Left colon (tissue), 2 donors: Measurements from ENCODE around the gene MED22. TPM values are rescaled to one million over a fixed set of nuclear protein-coding genes. Genes with fewer than 3 reads are reported as not detected.

Experiments
- ATAC-seq: fragments of 200-7000 bp; cut with Tn5 transposase; one replicate; pipeline ENCODE4 v1.9.1; 2020; ENCODE audit warnings: mild to moderate bottlenecking, moderate library complexity
- DNase-seq, 2 donors: peaks; one replicate each; pipeline ENCODE4 v3.0.0-alpha.2; 2020
- intact Hi-C, 2 donors: fragments of 100-400 bp; cut with DNase I in 1 of 2; cut with micrococcal nuclease in 1 of 2; formaldehyde crosslinking; loops; one replicate each; pipeline versions ENCODE4 v1.11.2 to v1.14.0; 2022; cut with DNase I, micrococcal nuclease
- total RNA-seq, 2 donors: library from RNA; stranded (reverse); fragmentation: NEBNext Ultra II Directional; extraction: Animal tissue kit (Norgen Biotek cat#: 25700); gene quantifications; one replicate each; pipeline ENCODE4 v1.2.1, GENCODE V29; 2021
- donor health status: DM: no; HTN: no; CAD: no.
- donor health status: DM: yes; HTN: yes; CAD: no.

The MED22 gene
- total RNA-seq, 2 donors from 2014 or later, result 18.8 to 20.3 TPM

DNA sequence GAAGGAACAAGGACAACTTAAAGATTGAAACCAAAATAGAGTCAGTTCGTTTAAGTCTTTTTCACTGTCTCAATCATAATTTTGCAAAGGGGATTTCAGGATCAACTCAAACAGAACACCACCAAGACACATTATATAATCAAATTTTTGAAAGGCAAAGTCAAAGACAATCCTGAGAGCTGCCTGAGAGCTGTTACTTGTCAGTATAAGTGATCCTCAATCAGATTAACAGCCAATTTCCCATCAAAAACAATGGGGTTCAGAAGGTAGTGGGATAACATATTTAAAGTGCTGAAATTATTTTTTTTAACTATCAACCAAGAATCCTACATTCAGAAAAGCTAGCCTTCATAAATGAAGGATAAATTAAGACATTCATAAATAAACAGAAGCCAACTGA lies 53.7 kb downstream of the MED22 start:
- intact Hi-C loops, result no loop called here
- no peak for DNase-seq
- no peak for ATAC-seq

DNA sequence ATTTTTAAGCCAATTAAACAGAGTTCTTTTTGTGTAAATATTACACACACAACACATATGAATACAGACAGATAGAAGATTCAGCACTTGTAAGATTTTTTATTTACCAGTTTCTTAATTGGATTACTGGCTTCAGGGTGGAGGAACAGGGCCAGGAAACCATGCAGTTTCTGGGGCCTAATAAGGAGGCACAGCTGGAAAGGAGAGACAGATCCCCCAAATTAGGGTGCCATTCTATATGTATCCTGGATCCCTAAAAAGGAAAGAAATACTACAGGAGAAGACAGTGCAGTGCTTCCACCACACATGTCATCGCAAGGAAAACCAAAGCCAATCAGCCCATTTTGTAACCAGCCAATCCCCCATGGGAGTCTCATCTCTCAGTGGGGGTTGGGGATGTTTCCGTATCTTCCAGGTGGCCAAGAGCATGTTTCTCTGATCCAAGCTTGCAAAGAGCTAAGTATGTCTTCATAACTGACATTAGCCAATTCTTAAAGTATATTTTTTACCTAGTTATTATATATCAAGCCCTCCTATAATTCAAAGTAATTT lies 57.1 kb downstream of the MED22 start:
- ATAC-seq, result no peak
- intact Hi-C loops, result no loop called here

More for the DNA sequence above, 57.1 kb downstream of the MED22 start:
- DNase-seq, result no peak

Other genes starting within 250 kb of the MED22 start
- 10 to 100 TPM; 29.1 to 49.1 TPM for gene RALGDS, start 226.9 kb downstream of the MED22 start, total RNA-seq
- 1 to 10 TPM; 4.9 to 5.5 TPM for gene GBGT1, start 184.2 kb downstream of the MED22 start, total RNA-seq
- gene OBP2B, start 138.9 kb downstream of the MED22 start, total RNA-seq, result not detected
- gene ABO, start 72.9 kb downstream of the MED22 start, total RNA-seq, result 10 to 100 TPM; 77.6 to 95.1 TPM
- 10 to 100 TPM; 24.1 to 27.8 TPM for gene SURF6, start 11.9 kb downstream of the MED22 start, total RNA-seq
- 1,000 to 10,000 TPM; 1,331 to 1,405 TPM for gene RPL7A, start 87 bp upstream of the MED22 start, total RNA-seq
- gene SURF1, start 8.4 kb upstream of the MED22 start, total RNA-seq, result 10 to 100 TPM; 42.0 to 48.2 TPM
- gene SURF2, start 8.4 kb upstream of the MED22 start, total RNA-seq, result 10 to 100 TPM in 1 of 2 donors, 1 to 10 TPM in 1; 9.5 to 10.9 TPM
- gene SURF4, start 27.9 kb upstream of the MED22 start, total RNA-seq, result 100 to 1,000 TPM; 150 to 169 TPM
- under 1 TPM; 0.36 to 0.95 TPM for gene STKLD1, start 28.2 kb upstream of the MED22 start, total RNA-seq
- 10 to 100 TPM; 18.4 to 22.5 TPM for gene REXO4, start 69.9 kb upstream of the MED22 start, total RNA-seq
- gene ADAMTS13, start 74.2 kb upstream of the MED22 start, total RNA-seq, result 1 to 10 TPM; 3.0 to 4.4 TPM
- 10 to 100 TPM; 66.1 to 75.4 TPM for gene CACFD1, start 111.8 kb upstream of the MED22 start, total RNA-seq
- gene SLC2A6, start 131.0 kb upstream of the MED22 start, total RNA-seq, result 1 to 10 TPM; 1.6 to 2.9 TPM
- not detected for gene MYMK, start 176.8 kb upstream of the MED22 start, total RNA-seq
- gene ADAMTSL2, start 186.6 kb upstream of the MED22 start, total RNA-seq, result 1 to 10 TPM; 1.2 to 1.3 TPM